HL-60 (cell line): Measurements from ENCODE around the gene CLPTM1L.

Experiments
- DNase-seq, 2 experiments: peaks; one replicate each; pipeline ENCODE4 v3.0.0-alpha.2; 2010 to 2020; ENCODE audit warnings: low read depth in 1 of 2, low spot score in 1 of 2
- H3K27ac ChIP-seq: fragments of 250-450 bp; sonication (Bioruptor Pico); replicated peaks from 2 replicates; pipeline ENCODE4 v1.5.1; 2020; ENCODE audit warnings: mild to moderate bottlenecking, moderate library complexity
- H3K27me3 ChIP-seq: fragments of 250-450 bp; sonication (Bioruptor Pico); 2 replicates; pipeline ENCODE4 v1.5.1; 2021; ENCODE audit warnings: mild to moderate bottlenecking, moderate library complexity; ENCODE audit not compliant: insufficient read depth, poor library complexity, severe bottlenecking
- H3K4me3 ChIP-seq: replicated peaks from 2 replicates; pipeline ENCODE4 v1.5.1; 2011; ENCODE audit warnings: mild to moderate bottlenecking, control low read depth, low read length; ENCODE audit not compliant: insufficient read depth
- CTCF ChIP-seq: IDR thresholded peaks from one replicate; pipeline ENCODE4 v1.5.1; 2011; ENCODE audit warnings: low read length, control low read depth, inconsistent platforms; ENCODE audit not compliant: insufficient read depth
- GABPA ChIP-seq: IDR thresholded peaks from 2 replicates; pipeline ENCODE4 v1.6.1; 2012; ENCODE audit warnings: low read depth
- POLR2AphosphoS5 ChIP-seq: IDR thresholded peaks from 2 replicates; pipeline ENCODE4 v1.6.1; 2012; ENCODE audit warnings: low read depth
- REST ChIP-seq: IDR thresholded peaks from 2 replicates; pipeline ENCODE4 v1.6.1; 2012; ENCODE audit warnings: low read depth; ENCODE audit not compliant: insufficient replicate concordance
- SPI1 ChIP-seq: IDR thresholded peaks from 2 replicates; pipeline ENCODE4 v1.6.1; 2012; ENCODE audit warnings: low read depth, mild to moderate bottlenecking, borderline replicate concordance

The CLPTM1L gene

GRCh38 chr5:1390333-1390732 lies 45.4 kb upstream of the CLPTM1L start:
- H3K27me3 ChIP-seq = peaks cover 23% of the 10 kb centered on the region
- no peak overlapping the region for H3K4me3 ChIP-seq
- TF ChIP-seq POLR2AphosphoS5 (no peak), CTCF (no peak), GABPA (no peak), SPI1 (no peak), REST (no peak)
- DNase-seq = no peak
- no peak overlapping the region for H3K27ac ChIP-seq

- DNase-seq = no peak
- Histone ChIP-seq H3K27me3 (peaks cover 22% of the 10 kb centered on the region), H3K4me3 (no peak overlapping the region), H3K27ac (no peak overlapping the region)
- TF ChIP-seq POLR2AphosphoS5 (no peak), SPI1 (no peak), REST (no peak), GABPA (no peak), CTCF (no peak)
Measured at GRCh38 chr5:1388383-1388967, 43.6 kb upstream of the CLPTM1L start.

GRCh38 chr5:1387876-1388275 lies 43.0 kb upstream of the CLPTM1L start:
- Histone ChIP-seq H3K4me3 (no peak overlapping the region), H3K27ac (no peak overlapping the region), H3K27me3 (peaks cover 22% of the 10 kb centered on the region)
- TF ChIP-seq GABPA (no peak), CTCF (no peak), POLR2AphosphoS5 (no peak), SPI1 (no peak), REST (no peak)
- DNase-seq = no peak
